Upper lobe of left lung (tissue), 6 donors: ENCODE measurements around the gene CYP2W1. TPM values are rescaled to one million over a fixed set of nuclear protein-coding genes. Genes with fewer than 3 reads are reported as not detected.

Source experiments
- ATAC-seq, 2 donors: fragments of 200-7000 bp; cut with Tn5 transposase; one replicate each; pipeline ENCODE4 v1.9.1; 2022; ENCODE audit warnings: mild to moderate bottlenecking in 2 of 2, moderate library complexity in 2 of 2; ENCODE audit not compliant: low FRiP score in 2 of 2
- DNase-seq, 2 donors: peaks; one replicate each; pipeline ENCODE4 v3.0.0-alpha.2; 2019 to 2020
- H3K27ac ChIP-seq, 4 donors: fragments of 200-600 bp; sonication (generic); one replicate each; pipeline ENCODE4 v1.5.1; 2016 to 2019
- H3K27me3 ChIP-seq, 4 donors: fragments of 200-600 bp; sonication (generic); one replicate each; pipeline ENCODE4 v1.5.1; 2017 to 2019
- H3K36me3 ChIP-seq, 4 donors: fragments of 200-600 bp; sonication (generic); one replicate each; pipeline ENCODE4 v1.5.1; 2016 to 2019
- H3K4me1 ChIP-seq, 4 donors: fragments of 200-600 bp; sonication (generic); one replicate each; pipeline ENCODE4 v1.5.1; 2018 to 2019
- H3K4me3 ChIP-seq, 4 donors: fragments of 200-600 bp; sonication (generic); one replicate each; pipeline ENCODE4 v1.5.1; 2017 to 2019; ENCODE audit warnings: mild to moderate bottlenecking in 2 of 4, moderate library complexity in 1 of 4
- H3K9me3 ChIP-seq, 4 donors: fragments of 200-600 bp; sonication (generic); one replicate each; pipeline ENCODE4 v1.5.1; 2018 to 2019
- EP300 ChIP-seq, 4 donors: sonication (generic); formaldehyde crosslinking; IDR thresholded peaks; one replicate each; pipeline ENCODE4 v1.5.1; 2017; ENCODE audit warnings: antibody characterized with exemption in 4 of 4, control low read depth in 2 of 4
- POLR2A ChIP-seq, 4 donors: fragments of 450-650 bp; IDR thresholded peaks; one replicate each; pipeline ENCODE4 v1.5.1; 2016 to 2017; ENCODE audit warnings: antibody characterized with exemption in 4 of 4, mild to moderate bottlenecking in 2 of 4
- POLR2AphosphoS5 ChIP-seq, 2 donors: sonication (generic); formaldehyde crosslinking; IDR thresholded peaks; one replicate each; pipeline ENCODE4 v1.5.1; 2017; ENCODE audit warnings: antibody characterized with exemption in 2 of 2
- WGBS, 2 donors: methylation state at CpG; one replicate each; pipeline ENCODE4 v1.1.5; 2017 to 2018; 5-methylcytosine and 5-hydroxymethylcytosine counted together
- total RNA-seq, 6 donors: library from RNA; depleted of rRNA in 4 of 6; stranded (reverse); fragments of >200 nt in 4 of 6; gene quantifications; one replicate each; pipeline versions ENCODE4 v1.1.0 to v1.2.1, GENCODE V29; 2016 to 2021
- TF ChIP-seq, protein P1 (sequence below), 6 experiments: fragments of 450-650 bp in 4 of 6; fragments of 200-600 bp in 2 of 6; sonication (generic) in 2 of 6; IDR thresholded peaks; one replicate each; pipeline ENCODE4 v1.5.1; 2016 to 2019; ENCODE audit warnings: antibody characterized with exemption in 6 of 6
- donor health status: DM: no; HTN: no; CAD: no; lungs with moderate emphysema.
- donor health status: DM: no; HTN: yes; CAD: no; lungs with severe emphysema.

The CYP2W1 gene
- total RNA-seq, 6 donors from 2014 or later, result not detected

DNA sequence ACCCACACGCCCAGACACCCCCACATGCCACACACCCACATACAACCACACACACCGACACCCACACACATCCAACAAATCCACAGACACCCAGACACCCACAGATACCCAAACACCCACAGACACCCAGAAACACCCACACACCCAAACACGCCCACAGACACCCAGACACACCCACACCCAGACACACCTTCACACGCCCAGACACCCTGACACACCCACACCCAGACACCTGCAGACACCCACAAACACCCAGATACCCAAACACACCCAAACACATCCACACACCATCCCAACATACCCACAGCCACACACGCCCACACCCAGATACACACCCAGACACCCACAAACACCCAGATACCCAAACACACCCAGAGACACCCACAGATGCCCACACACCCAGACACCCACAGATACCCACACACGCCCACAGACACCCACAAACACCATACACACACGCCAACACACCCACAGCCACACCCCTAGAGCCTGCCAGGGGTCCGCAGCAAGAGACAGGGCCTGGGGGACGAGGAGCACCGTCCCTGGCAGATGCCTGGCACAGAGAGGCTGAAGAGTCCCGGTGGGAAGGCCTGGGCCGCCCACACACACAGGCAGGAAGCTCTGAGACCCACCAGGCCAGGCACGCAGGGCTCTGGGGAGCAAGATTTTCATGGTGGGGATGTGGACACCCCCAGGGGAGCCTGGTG, 28.5 kb downstream of the CYP2W1 start:
- ATAC-seq (no peak), DNase-seq (peak in 1 of 2 donors; percentile 68)
- Histone ChIP-seq H3K27ac (no peak overlapping the region), H3K4me1 (peaks cover 0 to 5% (median 0%) of the 10 kb centered on the region in 4 donors), H3K9me3 (no peaks in the 10 kb centered on the region), H3K4me3 (no peak overlapping the region), H3K27me3 (no peaks in the 10 kb centered on the region), H3K36me3 (peaks cover 0 to 32% (median 17%) of the 10 kb centered on the region in 4 donors)
- 81 to 84% methylated on average over 13 of the region's 13 CpGs for WGBS, 2 donors
- no peak for TF ChIP-seq POLR2A (IDR thresholded peaks at IDR 0.05)
- TF ChIP-seq EP300 (IDR thresholded peaks at IDR 0.05), result no peak
- TF ChIP-seq POLR2AphosphoS5 (IDR thresholded peaks at IDR 0.05), result no peak
- TF ChIP-seq, protein P1, sequence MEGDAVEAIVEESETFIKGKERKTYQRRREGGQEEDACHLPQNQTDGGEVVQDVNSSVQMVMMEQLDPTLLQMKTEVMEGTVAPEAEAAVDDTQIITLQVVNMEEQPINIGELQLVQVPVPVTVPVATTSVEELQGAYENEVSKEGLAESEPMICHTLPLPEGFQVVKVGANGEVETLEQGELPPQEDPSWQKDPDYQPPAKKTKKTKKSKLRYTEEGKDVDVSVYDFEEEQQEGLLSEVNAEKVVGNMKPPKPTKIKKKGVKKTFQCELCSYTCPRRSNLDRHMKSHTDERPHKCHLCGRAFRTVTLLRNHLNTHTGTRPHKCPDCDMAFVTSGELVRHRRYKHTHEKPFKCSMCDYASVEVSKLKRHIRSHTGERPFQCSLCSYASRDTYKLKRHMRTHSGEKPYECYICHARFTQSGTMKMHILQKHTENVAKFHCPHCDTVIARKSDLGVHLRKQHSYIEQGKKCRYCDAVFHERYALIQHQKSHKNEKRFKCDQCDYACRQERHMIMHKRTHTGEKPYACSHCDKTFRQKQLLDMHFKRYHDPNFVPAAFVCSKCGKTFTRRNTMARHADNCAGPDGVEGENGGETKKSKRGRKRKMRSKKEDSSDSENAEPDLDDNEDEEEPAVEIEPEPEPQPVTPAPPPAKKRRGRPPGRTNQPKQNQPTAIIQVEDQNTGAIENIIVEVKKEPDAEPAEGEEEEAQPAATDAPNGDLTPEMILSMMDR (IDR thresholded peaks at IDR 0.05), result no peak

DNA sequence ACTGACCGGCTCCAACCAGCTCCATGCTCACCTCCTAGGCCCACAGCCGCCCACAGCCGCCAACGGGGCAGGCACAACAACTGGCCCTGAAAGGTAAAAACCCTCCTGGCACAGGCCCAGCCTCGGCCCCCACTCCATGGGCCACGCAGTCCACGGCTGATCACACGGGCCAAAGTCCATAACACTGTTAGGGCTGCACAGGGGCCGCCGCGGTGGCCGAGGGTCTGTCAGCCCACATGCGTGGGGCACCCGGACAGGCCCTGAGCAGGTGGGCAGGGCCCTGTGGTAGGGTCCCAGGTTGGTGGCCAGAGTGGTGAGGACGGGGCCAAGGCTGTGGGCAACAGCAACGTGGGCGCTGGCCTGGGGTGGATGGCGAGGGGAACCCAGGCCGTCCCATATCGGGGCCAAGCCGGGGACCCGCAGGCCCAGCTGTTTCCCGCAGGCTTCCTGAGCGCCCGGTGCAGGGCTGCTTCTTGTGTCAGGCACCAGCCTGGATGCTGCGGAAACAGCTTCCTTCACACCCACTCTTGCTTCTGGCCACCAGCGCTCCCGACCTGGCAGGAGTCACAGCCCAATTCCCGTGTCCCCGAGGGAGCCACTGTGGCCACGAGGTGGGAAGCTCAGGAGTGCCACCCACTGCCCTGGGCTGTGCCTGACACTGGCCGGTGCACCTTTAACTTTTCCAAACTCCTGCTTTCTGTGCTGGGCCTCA, 29.2 kb downstream of the CYP2W1 start:
- TF ChIP-seq, protein P1 (IDR thresholded peaks at IDR 0.05), result no peak
- TF ChIP-seq EP300 (IDR thresholded peaks at IDR 0.05) (no peak), POLR2A (IDR thresholded peaks at IDR 0.05) (no peak), POLR2AphosphoS5 (IDR thresholded peaks at IDR 0.05) (no peak)
- H3K9me3 ChIP-seq, result no peaks in the 10 kb centered on the region
- no peaks in the 10 kb centered on the region for H3K27me3 ChIP-seq
- H3K27ac ChIP-seq, result no peak overlapping the region
- H3K4me3 ChIP-seq, result no peak overlapping the region
- peaks cover 0 to 26% (median 13%) of the 10 kb centered on the region in 4 donors for H3K36me3 ChIP-seq
- WGBS, 2 donors, result 63 to 75% methylated on average over 16 to 30 of the region's 32 CpGs
- peak in 1 of 2 donors; percentile 81 for DNase-seq
- no peak for ATAC-seq
- peaks cover 0 to 5% (median 0%) of the 10 kb centered on the region in 4 donors for H3K4me1 ChIP-seq

DNA sequence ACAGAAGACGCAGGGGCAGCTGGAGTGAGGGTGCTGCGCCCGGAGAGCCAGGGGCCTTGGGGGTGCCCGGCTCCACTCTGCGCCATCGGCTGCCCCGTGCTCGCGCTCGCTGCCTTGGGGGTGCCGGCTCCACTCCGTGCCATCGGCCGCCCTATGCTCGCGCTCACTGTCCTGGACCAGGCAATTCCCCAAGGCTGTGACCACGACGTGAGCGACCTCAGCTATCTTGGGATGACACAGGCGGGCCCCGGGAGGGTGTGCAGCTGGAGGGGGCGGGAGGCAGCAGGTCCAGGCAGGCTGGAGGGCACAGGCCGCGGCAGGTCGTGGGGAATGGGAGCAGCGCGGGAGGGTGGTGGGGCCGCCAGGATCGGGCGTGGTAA, 29.7 kb downstream of the CYP2W1 start:
- no peak overlapping the region for H3K4me3 ChIP-seq

DNA sequence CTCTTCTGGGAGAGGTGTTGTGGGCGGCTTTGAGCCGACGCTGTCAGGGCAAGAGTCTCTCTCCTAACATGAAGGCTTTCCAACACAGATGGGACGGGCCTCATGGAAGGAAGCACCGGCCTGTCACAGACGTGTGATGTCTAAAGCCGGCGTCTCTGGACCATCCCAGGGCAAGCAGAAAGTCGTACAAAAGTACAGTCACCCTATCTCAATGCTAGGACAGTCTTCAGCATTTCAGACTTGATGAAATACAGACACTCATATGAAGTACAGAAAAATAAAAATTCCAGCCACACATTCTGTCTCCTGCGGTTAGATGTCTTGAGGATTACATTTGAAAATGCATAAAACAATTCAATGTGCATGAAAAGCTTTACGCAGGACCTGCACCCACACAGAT, 30.6 kb downstream of the CYP2W1 start:
- Histone ChIP-seq H3K27me3 (no peaks in the 10 kb centered on the region), H3K9me3 (no peaks in the 10 kb centered on the region), H3K27ac (no peak overlapping the region), H3K4me1 (peaks cover 0 to 5% (median 0%) of the 10 kb centered on the region in 4 donors), H3K4me3 (no peak overlapping the region), H3K36me3 (peaks cover 0 to 23% (median 14%) of the 10 kb centered on the region in 4 donors)
- 86 to 90% methylated on average over 3 to 11 of the region's 11 CpGs for WGBS, 2 donors
- TF ChIP-seq POLR2AphosphoS5 (IDR thresholded peaks at IDR 0.05) (no peak), EP300 (IDR thresholded peaks at IDR 0.05) (no peak), POLR2A (IDR thresholded peaks at IDR 0.05) (no peak)
- TF ChIP-seq, protein P1 (IDR thresholded peaks at IDR 0.05), result no peak
- ATAC-seq (no peak), DNase-seq (no peak)

More for the DNA sequence above, 29.7 kb downstream of the CYP2W1 start:
- peaks cover 0 to 26% (median 12%) of the 10 kb centered on the region in 4 donors for H3K36me3 ChIP-seq
- 88 to 93% methylated on average over 30 of the region's 30 CpGs for WGBS, 2 donors
- no peak overlapping the region for H3K27ac ChIP-seq
- ATAC-seq, result no peak
- H3K4me1 ChIP-seq, result peaks cover 0 to 5% (median 0%) of the 10 kb centered on the region in 4 donors
- peak in 1 of 2 donors; percentile 75 for DNase-seq
- TF ChIP-seq EP300 (IDR thresholded peaks at IDR 0.05) (no peak), POLR2A (IDR thresholded peaks at IDR 0.05) (no peak), POLR2AphosphoS5 (IDR thresholded peaks at IDR 0.05) (no peak)
- TF ChIP-seq, protein P1 (IDR thresholded peaks at IDR 0.05), result no peak
- H3K9me3 ChIP-seq, result no peaks in the 10 kb centered on the region
- no peaks in the 10 kb centered on the region for H3K27me3 ChIP-seq
